LNCaP clone FGC (cell line): ENCODE data around the gene HECTD1.

Experiments used
- DNase-seq: peaks from one replicate; pipeline ENCODE4 v3.0.0-alpha.2; 2011; ENCODE audit warnings: low read depth
- H3K4me3 ChIP-seq: 2 replicates; pipeline ENCODE4 v1.5.1; 2011; ENCODE audit warnings: mild to moderate bottlenecking, low read depth, low read length, control low read depth
- CTCF ChIP-seq: IDR thresholded peaks from 2 replicates; pipeline ENCODE4 v1.5.1; 2012; ENCODE audit warnings: mild to moderate bottlenecking; ENCODE audit not compliant: control insufficient read depth, insufficient read depth; ENCODE audit errors: extremely low read depth

The HECTD1 gene

GRCh38 chr14:31174433-31174832 is 33.2 kb downstream of the HECTD1 start:
- H3K4me3 ChIP-seq: no peak overlapping the region
- no peak for TF ChIP-seq CTCF
- DNase-seq: no peak

GRCh38 chr14:31173120-31173837 is 34.3 kb downstream of the HECTD1 start:
- DNase-seq: no peak
- H3K4me3 ChIP-seq: no peak overlapping the region
- TF ChIP-seq CTCF: no peak

GRCh38 chr14:31172084-31172483 is 35.5 kb downstream of the HECTD1 start:
- no peak for DNase-seq
- no peak for TF ChIP-seq CTCF
- no peak overlapping the region for H3K4me3 ChIP-seq

GRCh38 chr14:31170411-31170810 is 37.2 kb downstream of the HECTD1 start:
- no peak for TF ChIP-seq CTCF
- no peak overlapping the region for H3K4me3 ChIP-seq
- no peak for DNase-seq

GRCh38 chr14:31169877-31170276 is 37.7 kb downstream of the HECTD1 start:
- TF ChIP-seq CTCF: no peak
- no peak for DNase-seq
- no peak overlapping the region for H3K4me3 ChIP-seq

GRCh38 chr14:31167032-31167431 is 40.6 kb downstream of the HECTD1 start:
- no peak for DNase-seq
- H3K4me3 ChIP-seq: no peak overlapping the region
- no peak for TF ChIP-seq CTCF

GRCh38 chr14:31166271-31166561 is 41.4 kb downstream of the HECTD1 start:
- TF ChIP-seq CTCF: no peak
- no peak overlapping the region for H3K4me3 ChIP-seq
- DNase-seq: no peak
